ENCODE results near the gene MGAT3. TPM values are rescaled to one million over a fixed set of nuclear protein-coding genes. Genes with fewer than 3 reads are reported as not detected.

MGAT3 gene
- total and polyA plus RNA-seq, 2 donors (not counting 3 experiments of a cell fraction or from before 2014, with no cell fraction given): not detected

DNA sequence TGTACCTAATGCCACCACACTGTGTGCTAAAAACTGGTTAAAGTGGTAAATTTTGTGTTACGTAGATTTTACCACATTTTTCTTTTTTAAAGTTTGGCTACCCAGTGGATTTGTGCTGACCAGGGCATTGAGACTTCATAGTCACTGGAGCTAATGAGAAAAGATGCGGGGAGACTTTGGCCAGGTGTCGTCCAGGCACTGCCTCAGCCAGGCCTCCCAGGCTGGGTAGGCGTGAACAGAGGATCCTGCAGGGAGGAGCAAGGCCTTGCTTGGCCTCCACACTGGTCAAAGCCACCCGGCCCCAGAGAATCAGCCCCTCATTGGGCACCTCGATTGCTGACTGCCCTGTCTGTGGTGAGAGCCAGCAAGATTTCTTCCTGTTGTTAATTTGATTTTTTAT, 13.4 kb upstream of the MGAT3 start:
- Histone ChIP-seq H3K9me3 (replicated peaks; ENCODE audit: control insufficient read depth, insufficient read depth, low read length) (no peaks in the 10 kb centered on the region), H3K27ac (ENCODE audit: insufficient read depth, low read depth, low read length) (no peak overlapping the region), H3K36me3 (ENCODE audit: control insufficient read depth in 2 of 2, extremely low read depth in 1 of 2, insufficient read depth in 2 of 2, low read length in 2 of 2) (no peaks in the 10 kb centered on the region), H3K79me2 (ENCODE audit: control insufficient read depth, insufficient read depth, low read length) (no peaks in the 10 kb centered on the region), H3K4me3 (replicated peaks in 1 of 3; ENCODE audit: insufficient read depth in 1 of 3, low read depth in 1 of 3, low read length in 3 of 3) (no peak overlapping the region), H3K4me1 (ENCODE audit: control insufficient read depth, extremely low read depth, insufficient read depth, low read length) (no peaks in the 10 kb centered on the region), H3K27me3 (ENCODE audit: control insufficient read depth in 2 of 2, insufficient read depth in 2 of 2, low read length in 2 of 2) (peaks cover 0 to 2% of the 10 kb centered on the region in 2 experiments), H2AFZ (ENCODE audit: low read depth, low read length) (no peak overlapping the region), H3K9ac (replicated peaks; ENCODE audit: extremely low read depth, insufficient read depth, low read length) (no peak overlapping the region), H3K4me2 (ENCODE audit: insufficient read depth, low read length) (no peak overlapping the region), H3K9me1 (replicated peaks; ENCODE audit: control insufficient read depth, extremely low read depth, insufficient read depth, low read length) (no peaks in the 10 kb centered on the region), H4K20me1 (replicated peaks; ENCODE audit: control insufficient read depth, extremely low read depth, insufficient read depth, low read length) (no peaks in the 10 kb centered on the region)
- CTCF ChIA-PET: no interaction called here
- FAIRE-seq (no peak), DNase-seq (ENCODE audit: low read depth, low spot score) (no peak)
- intact Hi-C loops (cut with micrococcal nuclease): no loop called here
- BruUV-seq (replicated peaks): no TSS peak
- dilution Hi-C loops (cut with MboI; ENCODE audit: extremely low pct_ligation_motif_present, low sequenced_read_pairs): no loop called here
- POLR2A ChIA-PET: no interaction called here
- no peak for TF ChIP-seq EZH2 (IDR thresholded peaks at IDR 0.05; ENCODE audit: borderline replicate concordance, low read depth, low read length, severe bottlenecking)
- no peak for TF ChIP-seq POLR2A (IDR thresholded peaks at IDR 0.05; ENCODE audit: low read depth, low read length)
- TF ChIP-seq GATA2 (IDR thresholded peaks at IDR 0.05; ENCODE audit: insufficient read depth, insufficient read length, low read depth, low read length): no peak
- TF ChIP-seq JUN (IDR thresholded peaks at IDR 0.05; ENCODE audit: borderline replicate concordance, insufficient read depth, insufficient read length, low read depth): no peak
- TF ChIP-seq, protein P1, sequence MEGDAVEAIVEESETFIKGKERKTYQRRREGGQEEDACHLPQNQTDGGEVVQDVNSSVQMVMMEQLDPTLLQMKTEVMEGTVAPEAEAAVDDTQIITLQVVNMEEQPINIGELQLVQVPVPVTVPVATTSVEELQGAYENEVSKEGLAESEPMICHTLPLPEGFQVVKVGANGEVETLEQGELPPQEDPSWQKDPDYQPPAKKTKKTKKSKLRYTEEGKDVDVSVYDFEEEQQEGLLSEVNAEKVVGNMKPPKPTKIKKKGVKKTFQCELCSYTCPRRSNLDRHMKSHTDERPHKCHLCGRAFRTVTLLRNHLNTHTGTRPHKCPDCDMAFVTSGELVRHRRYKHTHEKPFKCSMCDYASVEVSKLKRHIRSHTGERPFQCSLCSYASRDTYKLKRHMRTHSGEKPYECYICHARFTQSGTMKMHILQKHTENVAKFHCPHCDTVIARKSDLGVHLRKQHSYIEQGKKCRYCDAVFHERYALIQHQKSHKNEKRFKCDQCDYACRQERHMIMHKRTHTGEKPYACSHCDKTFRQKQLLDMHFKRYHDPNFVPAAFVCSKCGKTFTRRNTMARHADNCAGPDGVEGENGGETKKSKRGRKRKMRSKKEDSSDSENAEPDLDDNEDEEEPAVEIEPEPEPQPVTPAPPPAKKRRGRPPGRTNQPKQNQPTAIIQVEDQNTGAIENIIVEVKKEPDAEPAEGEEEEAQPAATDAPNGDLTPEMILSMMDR (IDR thresholded peaks at IDR 0.05; ENCODE audit: extremely low read depth in 1 of 2, insufficient read depth in 1 of 2, low read depth in 1 of 2, low read length in 2 of 2): no peak
- TF ChIP-seq FOS (IDR thresholded peaks at IDR 0.05; ENCODE audit: borderline replicate concordance, insufficient read depth, low read length): no peak
- no peak for TF ChIP-seq POLR2AphosphoS5 (IDR thresholded peaks at IDR 0.05; ENCODE audit: insufficient read depth, low read depth, low read length)
- TF ChIP-seq MYC (IDR thresholded peaks at IDR 0.05; ENCODE audit: low read depth, low read length): no peak
- TF ChIP-seq, protein P2, sequence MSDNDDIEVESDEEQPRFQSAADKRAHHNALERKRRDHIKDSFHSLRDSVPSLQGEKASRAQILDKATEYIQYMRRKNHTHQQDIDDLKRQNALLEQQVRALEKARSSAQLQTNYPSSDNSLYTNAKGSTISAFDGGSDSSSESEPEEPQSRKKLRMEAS (IDR thresholded peaks at IDR 0.05; ENCODE audit: insufficient read depth, insufficient read length): no peak

All from endothelial cell of umbilical vein (primary cell).